ENCODE data around the gene MCFD2.

- TF ChIP-seq REST (IDR thresholded peaks at IDR 0.05; ENCODE audit: low read depth) (no peak), TCF12 (IDR thresholded peaks at IDR 0.05; ENCODE audit: low read depth) (no peak), FOXM1 (IDR thresholded peaks at IDR 0.05; ENCODE audit: borderline replicate concordance, low read depth) (no peak), CREB1 (IDR thresholded peaks at IDR 0.05; ENCODE audit: low read depth) (no peak), EP300 (IDR thresholded peaks at IDR 0.05; ENCODE audit: borderline replicate concordance) (no peak), TEAD4 (IDR thresholded peaks at IDR 0.05) (no peak), TAF1 (IDR thresholded peaks at IDR 0.05; ENCODE audit: low read depth) (no peak), CEBPB (IDR thresholded peaks at IDR 0.05) (no peak), NFIC (IDR thresholded peaks at IDR 0.05) (no peak), RAD21 (IDR thresholded peaks at IDR 0.05; ENCODE audit: low read depth) (no peak), MAX (IDR thresholded peaks at IDR 0.05) (no peak), ZBTB7A (IDR thresholded peaks at IDR 0.05; ENCODE audit: low read depth) (no peak), USF1 (IDR thresholded peaks at IDR 0.05) (no peak)
Observed at GRCh38 chr2:46942891-46943626, 27.5 kb upstream of the MCFD2 start.

Measured in Ishikawa (cell line).